Measurements from ENCODE around the gene CTF1.
"Not testable (repeated sequence)": the region's sequence is repeated elsewhere in the genome, so short reads cannot be mapped to it uniquely, and the experiment has no call there.

GRCh38 chr16:30939571-30939970 lies 43.2 kb downstream of the CTF1 start:
- TF ChIP-seq CTCF (IDR thresholded peaks at IDR 0.05; ENCODE audit: low read depth, low read length, poor library complexity, severe bottlenecking); EZH2phosphoT487 (IDR thresholded peaks at IDR 0.05; ENCODE audit: borderline replicate concordance, low read length): not testable (repeated sequence)

Measured in DOHH2 (cell line).